GM19395 (cell line): ENCODE results near the gene ZNF217.
"Not testable (repeated sequence)": the region's sequence is repeated elsewhere in the genome, so short reads cannot be mapped to it uniquely, and the experiment has no call there.

Experiments used
- ATAC-seq: cut with Tn5 transposase; IDR thresholded peaks from one replicate; pipeline ENCODE4 v1.9.1; 2021; ENCODE audit warnings: mild to moderate bottlenecking, moderate library complexity; ENCODE audit not compliant: unreplicated experiment

The ZNF217 gene

GRCh38 chr20:53593466-53594007 is at the start of gene ZNF217:
Gene ZNF217 (minus strand): TSS chr20:53593839. CDS start chr20:53582826, 11,013 bp downstream.
- peak; percentile 25 for ATAC-seq

GRCh38 chr20:53643031-53643832 is 49.6 kb upstream of the ZNF217 start:
- peak; percentile 99 for ATAC-seq

- ATAC-seq: peak; percentile 69
These were observed 48.8 kb upstream of the ZNF217 start for GRCh38 chr20:53642196-53643030.

- ATAC-seq: no peak
These were observed 46.2 kb upstream of the ZNF217 start for GRCh38 chr20:53639647-53640440.

- no peak for ATAC-seq
These were observed 45.5 kb upstream of the ZNF217 start for GRCh38 chr20:53639128-53639527.

GRCh38 chr20:53637310-53637709 is 43.7 kb upstream of the ZNF217 start:
- ATAC-seq: not testable (repeated sequence)

GRCh38 chr20:53636540-53637097 is 43.0 kb upstream of the ZNF217 start:
- ATAC-seq: no peak

- no peak for ATAC-seq
These were observed 41.6 kb upstream of the ZNF217 start for GRCh38 chr20:53635221-53635620.

- no peak for ATAC-seq
These were observed 38.4 kb upstream of the ZNF217 start for GRCh38 chr20:53631909-53632662.

- no peak for ATAC-seq
These were observed 35.8 kb upstream of the ZNF217 start for GRCh38 chr20:53629436-53629835.

- ATAC-seq: not testable (repeated sequence)
These were observed 35.1 kb upstream of the ZNF217 start for GRCh38 chr20:53628758-53629157.

GRCh38 chr20:53628076-53628475 is 34.4 kb upstream of the ZNF217 start:
- no peak for ATAC-seq

GRCh38 chr20:53627001-53627400 is 33.4 kb upstream of the ZNF217 start:
- ATAC-seq: not testable (repeated sequence)

- no peak for ATAC-seq
These were observed 32.9 kb upstream of the ZNF217 start for GRCh38 chr20:53626584-53626983.

GRCh38 chr20:53625311-53626129 is 31.9 kb upstream of the ZNF217 start:
- ATAC-seq: no peak

GRCh38 chr20:53624927-53625250 is 31.2 kb upstream of the ZNF217 start:
- ATAC-seq: not testable (repeated sequence)

- ATAC-seq: peak; percentile 43
These were observed 30.0 kb upstream of the ZNF217 start for GRCh38 chr20:53623454-53624211.

- no peak for ATAC-seq
These were observed 29.5 kb upstream of the ZNF217 start for GRCh38 chr20:53623134-53623453.
